HG03558 (cell line): Measurements from ENCODE around the gene PDE4D.
"Not testable (repeated sequence)": the region's sequence is repeated elsewhere in the genome, so short reads cannot be mapped to it uniquely, and the experiment has no call there.

Source experiments
- ATAC-seq: cut with Tn5 transposase; IDR thresholded peaks from one replicate; pipeline ENCODE4 v1.9.1; 2021; ENCODE audit warnings: moderate number of reproducible peaks; ENCODE audit not compliant: unreplicated experiment; ENCODE audit errors: extremely low read depth

Gene PDE4D

GRCh38 chr5:59666440-59667068 is 227.0 kb downstream of the PDE4D start:
- ATAC-seq, result no peak

GRCh38 chr5:59665832-59666203 is 227.7 kb downstream of the PDE4D start:
- ATAC-seq, result not testable (repeated sequence)

- ATAC-seq, result no peak
These were observed 228.3 kb downstream of the PDE4D start for GRCh38 chr5:59665086-59665831.

GRCh38 chr5:59661954-59662615 is 231.4 kb downstream of the PDE4D start:
- no peak for ATAC-seq

- no peak for ATAC-seq
These were observed 232.2 kb downstream of the PDE4D start for GRCh38 chr5:59661311-59661710.

- ATAC-seq, result no peak
These were observed 232.8 kb downstream of the PDE4D start for GRCh38 chr5:59660737-59661136.

- ATAC-seq, result no peak
These were observed 236.9 kb downstream of the PDE4D start for GRCh38 chr5:59656351-59657254.

- ATAC-seq, result no peak
These were observed 237.7 kb downstream of the PDE4D start for GRCh38 chr5:59655693-59656309.

- ATAC-seq, result no peak
These were observed 238.8 kb downstream of the PDE4D start for GRCh38 chr5:59654691-59655090.

GRCh38 chr5:59652449-59652848 is 241.1 kb downstream of the PDE4D start:
- ATAC-seq, result no peak

- ATAC-seq, result no peak
These were observed 244.3 kb downstream of the PDE4D start for GRCh38 chr5:59648949-59649921.

GRCh38 chr5:59648038-59648831 is 245.3 kb downstream of the PDE4D start:
- ATAC-seq, result no peak

GRCh38 chr5:59645380-59645779 is 248.1 kb downstream of the PDE4D start:
- no peak for ATAC-seq

GRCh38 chr5:59640411-59640810 is 253.1 kb downstream of the PDE4D start:
- ATAC-seq, result no peak

GRCh38 chr5:59637884-59638580 is 255.5 kb downstream of the PDE4D start:
- ATAC-seq, result no peak

GRCh38 chr5:59629561-59629960 is 264.0 kb downstream of the PDE4D start:
- ATAC-seq, result no peak

- ATAC-seq, result no peak
These were observed 265.3 kb downstream of the PDE4D start for GRCh38 chr5:59628062-59628828.
